Activated CD8-positive, alpha-beta T cell treated with anti-CD3 and anti-CD28 coated beads, Interleukin-2, amount 10 ng/mL, durations not matched to agents 7 days and 5 days (primary cell): ENCODE results near the gene NUP62. TPM values are rescaled to one million over a fixed set of nuclear protein-coding genes. Genes with fewer than 3 reads are reported as not detected.

Source experiments
- ATAC-seq: fragments of 150-1000 bp; cut with Tn5 transposase; one replicate; pipeline ENCODE4 v1.10.0; 2021; ENCODE audit warnings: moderate library complexity
- CTCF ChIA-PET: fragments of 350-600 bp; sonication (Branson Sonifier 250); formaldehyde crosslinking; loops from one replicate; lab custom pipeline; 2021; ENCODE audit warnings: antibody characterized with exemption; lab: Charles Lee
- POLR2A ChIA-PET: fragments of 350-600 bp; sonication (Branson Sonifier 250); formaldehyde crosslinking; loops from one replicate; lab custom pipeline; 2021; ENCODE audit warnings: antibody characterized with exemption; lab: Charles Lee
- DNase-seq: peaks from one replicate; pipeline ENCODE4 v3.0.0-alpha.2; 2020
- H3K27ac Mint-ChIP-seq: one replicate; pipeline ENCODE4 v1.8.0; 2021; ENCODE audit warnings: mild to moderate bottlenecking, mixed read lengths
- H3K27me3 Mint-ChIP-seq: one replicate; pipeline ENCODE4 v1.8.0; 2021; ENCODE audit warnings: low read depth, mixed read lengths
- H3K36me3 Mint-ChIP-seq: one replicate; pipeline ENCODE4 v1.8.0; 2021; ENCODE audit warnings: low read depth, mixed read lengths
- H3K4me1 Mint-ChIP-seq: one replicate; pipeline ENCODE4 v1.8.0; 2021; ENCODE audit warnings: low read depth, mixed read lengths
- H3K4me3 Mint-ChIP-seq: one replicate; pipeline ENCODE4 v1.8.0; 2021; ENCODE audit warnings: mild to moderate bottlenecking, mixed read lengths
- H3K9me3 Mint-ChIP-seq: one replicate; pipeline ENCODE4 v1.8.0; 2022; ENCODE audit warnings: mixed read lengths; ENCODE audit not compliant: insufficient read depth
- total RNA-seq, 2 experiments: library from RNA; stranded (reverse); gene quantifications; one replicate each; pipeline ENCODE4 v1.2.3, GENCODE V29; 2021

NUP62 gene
- total RNA-seq, 2 experiments from 2014 or later = 116 to 122 TPM

GRCh38 chr19:49884109-49884508 lies 45.2 kb downstream of the NUP62 start:
- Mint-ChIP-seq H3K9me3 (no peaks in the 10 kb centered on the region), H3K36me3 (peaks cover 43% of the 10 kb centered on the region), H3K4me3 (no peak overlapping the region), H3K4me1 (peaks cover 6% of the 10 kb centered on the region), H3K27me3 (no peaks in the 10 kb centered on the region), H3K27ac (no peak overlapping the region)
- DNase-seq = no peak
- POLR2A ChIA-PET = interaction anchor here (1.2 kb wide), 1 partner anchor 12 kb away, joined by 3 read pairs; the partner anchor contains the start of gene IL4I1
- no peak for ATAC-seq
- CTCF ChIA-PET = no interaction called here

- no peak overlapping the region for H3K4me3 Mint-ChIP-seq
- peaks cover 16% of the 10 kb centered on the region for H3K4me1 Mint-ChIP-seq
- ChIA-PET POLR2A (interaction anchor here (1.2 kb wide), 1 partner anchor 13 kb away, joined by 3 read pairs; the partner anchor contains the start of gene IL4I1), CTCF (no interaction called here)
- no peak overlapping the region for H3K27ac Mint-ChIP-seq
- no peak for ATAC-seq
- no peaks in the 10 kb centered on the region for H3K9me3 Mint-ChIP-seq
- peaks cover 48% of the 10 kb centered on the region for H3K36me3 Mint-ChIP-seq
- DNase-seq = no peak
- no peaks in the 10 kb centered on the region for H3K27me3 Mint-ChIP-seq
Observed at GRCh38 chr19:49883094-49883493, 46.2 kb downstream of the NUP62 start.

GRCh38 chr19:49882643-49883042 lies 46.7 kb downstream of the NUP62 start:
- DNase-seq = no peak
- H3K36me3 Mint-ChIP-seq = peaks cover 50% of the 10 kb centered on the region
- H3K27ac Mint-ChIP-seq = no peak overlapping the region
- peaks cover 19% of the 10 kb centered on the region for H3K4me1 Mint-ChIP-seq
- ChIA-PET CTCF (no interaction called here), POLR2A (no interaction called here)
- H3K27me3 Mint-ChIP-seq = no peaks in the 10 kb centered on the region
- no peak for ATAC-seq
- H3K4me3 Mint-ChIP-seq = no peak overlapping the region
- H3K9me3 Mint-ChIP-seq = no peaks in the 10 kb centered on the region

- POLR2A ChIA-PET = no interaction called here
- Mint-ChIP-seq H3K27ac (no peak overlapping the region), H3K4me3 (no peak overlapping the region), H3K4me1 (peaks cover 19% of the 10 kb centered on the region), H3K36me3 (peaks cover 50% of the 10 kb centered on the region), H3K27me3 (no peaks in the 10 kb centered on the region), H3K9me3 (no peaks in the 10 kb centered on the region)
- DNase-seq (no peak), ATAC-seq (no peak)
- CTCF ChIA-PET = no interaction called here
Observed at GRCh38 chr19:49881672-49882394, 47.5 kb downstream of the NUP62 start.

- ATAC-seq (no peak), DNase-seq (no peak)
- CTCF ChIA-PET = interaction anchor here (1.5 kb wide), 1 partner anchor 9 kb away, joined by 4 read pairs; no protein-coding TSS in a partner anchor
- Mint-ChIP-seq H3K27ac (no peak overlapping the region), H3K36me3 (peaks cover 49% of the 10 kb centered on the region), H3K9me3 (no peaks in the 10 kb centered on the region), H3K4me3 (no peak overlapping the region), H3K27me3 (no peaks in the 10 kb centered on the region), H3K4me1 (peaks cover 19% of the 10 kb centered on the region)
- POLR2A ChIA-PET = no interaction called here
Observed at GRCh38 chr19:49881186-49881585, 48.1 kb downstream of the NUP62 start.

GRCh38 chr19:49880162-49880869 lies 49.0 kb downstream of the NUP62 start:
- Mint-ChIP-seq H3K4me1 (peaks cover 24% of the 10 kb centered on the region), H3K27me3 (no peaks in the 10 kb centered on the region), H3K4me3 (no peak overlapping the region), H3K9me3 (no peaks in the 10 kb centered on the region), H3K27ac (no peak overlapping the region), H3K36me3 (peaks cover 48% of the 10 kb centered on the region)
- no peak for ATAC-seq
- ChIA-PET CTCF (interaction anchor here (1.5 kb wide), 1 partner anchor 10 kb away, joined by 4 read pairs; no protein-coding TSS in a partner anchor), POLR2A (no interaction called here)
- DNase-seq = no peak

GRCh38 chr19:49879243-49879963 lies 49.9 kb downstream of the NUP62 start:
- no peak for ATAC-seq
- CTCF ChIA-PET = interaction anchor here (0.8 to 1.5 kb wide), 2 partner anchors 10 to 11 kb away, joined by 3 to 4 read pairs; no protein-coding TSS in a partner anchor
- Mint-ChIP-seq H3K9me3 (no peaks in the 10 kb centered on the region), H3K27me3 (no peaks in the 10 kb centered on the region), H3K27ac (no peak overlapping the region), H3K4me3 (no peak overlapping the region), H3K36me3 (peaks cover 42% of the 10 kb centered on the region), H3K4me1 (peaks cover 30% of the 10 kb centered on the region)
- no peak for DNase-seq
- POLR2A ChIA-PET = no interaction called here

GRCh38 chr19:49878744-49879070 lies 50.6 kb downstream of the NUP62 start:
- H3K27ac Mint-ChIP-seq = no peak overlapping the region
- peaks cover 30% of the 10 kb centered on the region for H3K4me1 Mint-ChIP-seq
- H3K4me3 Mint-ChIP-seq = no peak overlapping the region
- CTCF ChIA-PET = no interaction called here
- ATAC-seq = no peak
- DNase-seq = no peak
- no peaks in the 10 kb centered on the region for H3K9me3 Mint-ChIP-seq
- H3K27me3 Mint-ChIP-seq = no peaks in the 10 kb centered on the region
- POLR2A ChIA-PET = interaction anchor here (1.4 kb wide), 1 partner anchor 9 kb away, joined by 3 read pairs; no protein-coding TSS in a partner anchor
- H3K36me3 Mint-ChIP-seq = peaks cover 38% of the 10 kb centered on the region

GRCh38 chr19:49877879-49878743 lies 51.2 kb downstream of the NUP62 start:
- peaks cover 32% of the 10 kb centered on the region for H3K36me3 Mint-ChIP-seq

GRCh38 chr19:49877020-49877878 lies 52.1 kb downstream of the NUP62 start, which contains the start of the genes AKT1S1 and TBC1D17:
Gene AKT1S1 (minus strand): TSS chr19:49877355. CDS start chr19:49873295, 4,060 bp downstream.
Gene TBC1D17 (plus strand): TSS chr19:49877702. CDS start chr19:49877724, 22 bp downstream.
- ChIA-PET CTCF (interaction anchor here (0.5 to 1.4 kb wide), 3 partner anchors 29 to 307 kb away, joined by 3 to 4 read pairs (median 3); no protein-coding TSS in a partner anchor), POLR2A (interaction anchor here (0.6 to 1.9 kb wide), 12 partner anchors 8 to 503 kb away, joined by 3 to 14 read pairs (median 4); partner anchors contain the start of genes ATF5, NUP62, PNKP and PTOV1)
- no peak within 1 kb of the TSS for H3K27ac Mint-ChIP-seq
- H3K27me3 Mint-ChIP-seq = no peaks in the 10 kb centered on the region
- H3K36me3 Mint-ChIP-seq = peaks cover 25% of the 10 kb centered on the region
- ATAC-seq (peak; percentile 75), DNase-seq (peak; percentile 99)
- H3K4me1 Mint-ChIP-seq = peaks cover 33% of the 10 kb centered on the region
- no peak within 1 kb of the TSS for H3K4me3 Mint-ChIP-seq
- H3K9me3 Mint-ChIP-seq = no peaks in the 10 kb centered on the region

More at GRCh38 chr19:49877879-49878743, 51.2 kb downstream of the NUP62 start:
- H3K27me3 Mint-ChIP-seq = no peaks in the 10 kb centered on the region
- DNase-seq = peak; percentile 99
- H3K4me3 Mint-ChIP-seq = no peak overlapping the region
- POLR2A ChIA-PET = interaction anchor here (1.1 to 1.9 kb wide), 5 partner anchors 9 to 51 kb away, joined by 3 to 14 read pairs (median 8); partner anchors contain the start of genes ATF5, NUP62, PNKP and PTOV1
- ATAC-seq = peak; percentile 75
- H3K4me1 Mint-ChIP-seq = peaks cover 30% of the 10 kb centered on the region
- CTCF ChIA-PET = no interaction called here
- no peaks in the 10 kb centered on the region for H3K9me3 Mint-ChIP-seq
- H3K27ac Mint-ChIP-seq = no peak overlapping the region
